Muscle of arm (tissue), 12 donors: ENCODE results near the gene SF3B6. TPM values are rescaled to one million over a fixed set of nuclear protein-coding genes. Genes with fewer than 3 reads are reported as not detected.

Source experiments
- DNase-seq: peaks from one replicate; pipeline ENCODE4 v3.0.0-alpha.2; 2013
- polyA plus RNA-seq, 12 donors: library from polyadenylated mRNA; unstranded; fragments of 120-200 nt; gene quantifications; one replicate each; pipeline ENCODE4 v1.2.1, GENCODE V29; 2013; ENCODE audit not compliant: insufficient read length in 12 of 12

SF3B6 gene
- polyA plus RNA-seq, 12 donors, result 67.7 to 139 (median 99.0) TPM; not detected in 1

DNA sequence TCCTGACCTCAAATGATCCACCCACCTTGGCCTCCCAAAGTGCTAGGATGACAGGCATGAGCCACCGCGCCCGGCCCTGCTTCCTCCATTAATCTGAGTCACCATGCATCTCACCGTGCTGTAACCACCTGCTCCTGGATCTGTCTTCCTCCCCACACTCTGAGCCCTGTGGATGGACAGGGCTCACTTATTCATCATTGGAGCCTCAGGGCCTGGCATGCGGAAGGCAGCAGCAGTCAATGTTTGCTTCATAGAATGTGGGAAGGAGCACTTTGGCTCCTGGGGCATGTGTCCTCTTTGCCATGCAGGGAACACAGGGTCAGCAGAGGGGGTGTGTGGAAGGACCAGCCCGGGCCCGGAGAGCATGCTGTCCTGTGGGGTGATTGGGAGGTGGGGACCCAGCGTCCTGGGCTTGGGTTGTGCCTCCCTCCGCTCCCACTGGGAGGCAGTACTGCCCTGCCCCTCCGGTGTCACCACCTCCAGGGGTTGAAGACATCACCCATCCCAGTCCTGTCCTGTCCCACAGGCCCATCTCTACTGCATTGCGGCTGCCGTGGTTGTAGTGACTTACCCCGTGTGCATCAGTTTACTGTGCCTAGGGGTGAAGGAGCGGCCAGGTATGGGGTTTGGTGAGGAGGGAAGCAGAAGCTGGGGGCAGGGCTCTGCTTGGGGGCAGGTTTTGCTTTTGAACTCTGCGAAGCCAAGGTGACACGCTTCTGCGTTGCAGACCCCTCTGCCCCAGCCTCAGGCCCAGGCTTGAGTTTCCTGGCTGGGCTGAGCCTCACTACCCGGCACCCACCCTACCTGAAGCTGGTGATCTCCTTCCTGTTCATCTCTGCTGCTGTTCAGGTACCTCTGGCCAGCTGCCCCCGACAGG, 54.8 kb downstream of the SF3B6 start:
- DNase-seq, result no peak

DNA sequence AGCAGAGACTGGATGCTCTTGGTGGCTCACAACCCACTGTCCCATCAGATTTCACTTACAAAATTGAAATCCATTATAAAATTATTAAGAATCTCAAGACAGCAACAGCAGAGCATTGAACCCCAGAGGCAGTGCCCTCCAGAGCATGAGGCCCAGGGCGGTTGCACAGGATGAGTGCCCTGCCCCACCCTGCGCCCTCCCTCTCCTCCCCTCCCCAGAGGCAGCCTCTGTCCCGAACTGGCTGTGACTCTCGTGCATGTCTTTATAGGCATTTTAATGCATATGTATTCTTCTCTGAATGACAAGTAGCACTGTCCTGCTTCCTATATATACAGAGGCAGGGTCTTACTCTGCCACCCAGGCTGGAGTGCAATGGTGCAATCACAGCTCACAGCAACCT, 55.9 kb downstream of the SF3B6 start:
- DNase-seq, result no peak

DNA sequence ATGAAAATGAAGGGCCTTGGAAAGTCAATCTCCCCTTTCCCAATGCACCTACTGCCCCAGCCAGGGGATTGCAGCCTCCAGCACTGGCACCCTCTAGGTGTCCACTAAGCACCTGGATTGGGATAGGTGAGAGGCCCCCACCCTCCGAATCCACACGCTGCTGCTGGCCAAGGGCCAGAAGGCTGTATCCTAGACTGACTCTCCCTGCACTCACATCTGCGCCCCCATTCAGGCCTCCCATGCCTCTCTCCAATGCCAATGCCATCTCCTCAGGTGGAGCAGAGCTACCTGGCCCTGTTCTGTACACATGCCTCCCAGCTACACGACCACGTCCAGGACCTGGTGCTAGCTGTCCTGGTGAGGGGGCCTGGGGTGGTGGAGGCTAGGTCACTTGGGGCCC, 56.4 kb downstream of the SF3B6 start:
- no peak for DNase-seq

DNA sequence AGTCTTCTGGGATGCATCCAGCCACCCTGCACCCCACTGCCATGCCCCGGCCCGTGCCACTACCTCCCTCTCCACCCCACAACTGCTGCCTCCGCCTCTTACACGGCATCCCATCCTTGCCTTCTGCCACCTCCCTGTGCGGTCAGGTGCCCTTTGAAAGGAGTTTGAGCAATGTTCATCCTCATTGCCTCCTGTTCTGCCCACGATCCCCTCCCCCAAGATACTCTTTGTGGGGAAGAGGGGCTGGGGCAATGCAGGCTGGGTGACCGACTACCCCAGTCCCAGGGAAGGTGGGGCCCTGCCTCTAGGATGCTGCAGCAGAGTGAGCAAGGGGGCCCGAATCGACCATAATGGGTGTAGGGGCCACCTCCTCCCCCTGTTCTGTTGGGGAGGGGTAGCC, 57.9 kb downstream of the SF3B6 start:
- no peak for DNase-seq

DNA sequence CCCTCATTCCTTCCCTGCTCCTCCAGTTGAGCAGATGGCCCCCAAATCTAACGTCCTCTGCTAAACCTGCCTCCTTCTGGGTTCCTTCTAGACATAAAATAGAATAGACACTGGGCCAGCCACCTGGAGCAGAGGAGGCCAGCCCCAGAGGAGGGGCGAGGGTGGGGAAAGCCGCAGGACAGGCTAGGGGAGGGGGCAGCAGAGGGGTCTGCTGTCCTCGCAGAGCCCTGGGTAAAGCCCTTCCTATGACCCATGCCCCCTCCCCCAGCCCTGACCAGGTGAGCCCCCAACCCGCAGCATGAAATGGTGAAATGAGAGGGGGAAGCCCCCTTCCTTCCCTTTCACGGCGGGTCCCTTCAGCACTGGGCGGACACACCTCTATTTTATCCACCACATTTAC, 58.4 kb downstream of the SF3B6 start:
- DNase-seq, result no peak

Other genes starting within 250 kb of the SF3B6 start
- gene ATAD2B, start 149.2 kb downstream of the SF3B6 start, polyA plus RNA-seq, result 10 to 100 TPM in 11 of 12 donors, not detected in 1; 10.7 to 19.5 (median 13.9) TPM
- 10 to 100 TPM; 15.3 to 68.6 (median 20.9) TPM for gene UBXN2A, start 135.9 kb downstream of the SF3B6 start, polyA plus RNA-seq
- 1 to 10 TPM in 10 of 12 donors, not detected in 2; 1.8 to 3.1 (median 2.1) TPM for gene MFSD2B, start 66.2 kb downstream of the SF3B6 start, polyA plus RNA-seq
- gene WDCP, start 28.9 kb downstream of the SF3B6 start, polyA plus RNA-seq, result 10 to 100 TPM in 10 of 12 donors, 1 to 10 TPM in 1, not detected in 1; 9.0 to 11.5 (median 11.0) TPM
- 1 to 10 TPM in 10 of 12 donors, not detected in 2; 1.9 to 4.6 (median 2.9) TPM for gene FKBP1B, start 26.6 kb downstream of the SF3B6 start, polyA plus RNA-seq
- 10 to 100 TPM in 11 of 12 donors, not detected in 1; 26.4 to 47.1 (median 31.7) TPM for gene TP53I3, start 8.5 kb upstream of the SF3B6 start, polyA plus RNA-seq
- gene PFN4, start 47.0 kb upstream of the SF3B6 start, polyA plus RNA-seq, result 1 to 10 TPM in 10 of 12 donors, not detected in 2; 1.0 to 2.5 (median 1.9) TPM
- gene FAM228B, start 47.1 kb upstream of the SF3B6 start, polyA plus RNA-seq, result 10 to 100 TPM in 10 of 12 donors, not detected in 2; 14.6 to 25.5 (median 19.2) TPM
- gene FAM228A, start 98.7 kb upstream of the SF3B6 start, polyA plus RNA-seq, result 1 to 10 TPM in 2 of 12 donors, under 1 TPM in 8, not detected in 2; 0.13 to 1.2 (median 0.60) TPM